Measurements from ENCODE around the gene RCOR1. TPM values are rescaled to one million over a fixed set of nuclear protein-coding genes. Genes with fewer than 3 reads are reported as not detected.

RCOR1 gene
- total RNA-seq, 1 experiment from 2014 or later: 34.1 TPM

DNA sequence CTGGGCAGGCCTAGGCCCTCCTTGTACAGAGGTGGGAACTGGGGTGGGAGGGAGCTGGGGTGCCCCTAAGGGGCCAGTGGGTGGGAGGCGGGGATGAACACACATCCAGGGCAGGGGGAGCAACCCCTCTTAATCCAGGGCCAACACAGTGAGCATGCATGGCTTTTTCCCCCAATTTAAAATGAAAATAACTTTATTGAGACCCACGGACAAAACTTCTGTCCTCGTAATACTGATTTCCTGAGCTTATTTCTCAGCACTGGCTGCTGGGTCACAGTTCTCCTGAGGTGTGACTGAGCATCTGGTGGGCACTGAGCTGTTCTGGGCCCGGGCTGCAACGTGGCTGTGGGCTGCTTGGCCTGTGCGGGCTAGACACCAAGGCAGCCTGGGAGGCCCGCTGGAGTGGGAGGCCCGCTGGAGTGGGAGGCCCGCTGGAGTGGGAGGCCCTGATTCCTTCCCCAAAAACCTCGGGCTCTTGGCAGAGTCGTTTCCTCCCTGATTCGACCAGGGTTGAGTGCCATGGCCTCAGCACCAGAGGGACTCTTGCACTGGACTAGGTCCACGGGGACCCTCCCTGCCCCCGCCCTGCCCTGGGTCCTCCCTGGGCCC lies 159.9 kb downstream of the RCOR1 start:
- Histone ChIP-seq H3T11ph (ENCODE audit: low read length) (no peak overlapping the region), H3K9me3 (ENCODE audit: control insufficient read depth, low read depth, low read length) (no peaks in the 10 kb centered on the region), H3K18ac (ENCODE audit: insufficient read length, low read depth, low read length) (no peak overlapping the region), H4K91ac (ENCODE audit: insufficient read length, low read depth, low read length) (no peak overlapping the region), H3K27me3 (ENCODE audit: insufficient read depth, low read length) (no peaks in the 10 kb centered on the region), H3K4ac (ENCODE audit: low read depth, low read length) (no peak overlapping the region), H4K5ac (ENCODE audit: insufficient read length, low read depth, low read length) (no peak overlapping the region), H3K79me2 (ENCODE audit: insufficient read depth, low read length) (no peaks in the 10 kb centered on the region), H3K4me1 (ENCODE audit: insufficient read depth, low read length) (no peaks in the 10 kb centered on the region), H3K4me2 (ENCODE audit: insufficient read depth, insufficient read length, low read length) (no peak overlapping the region), H2BK5ac (ENCODE audit: insufficient read length, low read length) (no peak overlapping the region), H2AFZ (ENCODE audit: low read length) (no peak overlapping the region), H3K9ac (ENCODE audit: extremely low read depth, insufficient read length, low read length) (no peak overlapping the region), H3K27ac (ENCODE audit: insufficient read length, low read depth, low read length) (no peak overlapping the region), H2BK20ac (ENCODE audit: low read depth, low read length, poor library complexity, severe bottlenecking) (no peak overlapping the region), H3K14ac (ENCODE audit: insufficient read depth, low read length) (no peak overlapping the region), H4K8ac (replicated peaks; ENCODE audit: insufficient read length, low read depth, low read length) (no peak overlapping the region), H2AK5ac (ENCODE audit: insufficient read length, low read length) (no peak overlapping the region), H3K56ac (ENCODE audit: insufficient read length, low read depth, low read length) (no peak overlapping the region), H3K23ac (ENCODE audit: insufficient read length, low read depth, low read length) (no peak overlapping the region), H4K20me1 (ENCODE audit: control insufficient read depth, insufficient read depth, insufficient read length) (no peaks in the 10 kb centered on the region), H3K23me2 (ENCODE audit: insufficient read length, low read depth, low read length, poor library complexity, severe bottlenecking) (no peaks in the 10 kb centered on the region), H2BK120ac (ENCODE audit: low read depth, low read length, poor library complexity, severe bottlenecking) (no peak overlapping the region), H2BK12ac (ENCODE audit: insufficient read length, low read depth, low read length) (no peak overlapping the region), H2BK15ac (ENCODE audit: low read depth, low read length) (no peak overlapping the region), H3K79me1 (ENCODE audit: insufficient read depth, low read depth, low read length, poor library complexity, severe bottlenecking) (no peaks in the 10 kb centered on the region)
- Mint-ChIP-seq H3K4me3 (no peak overlapping the region), H3K9me3 (no peaks in the 10 kb centered on the region), H3K27me3 (ENCODE audit: low read depth) (no peaks in the 10 kb centered on the region; the same call in 1 of the 2 replicates), H3K4me1 (peaks cover 7 to 15% of the 10 kb centered on the region in 2 experiments; a peak in 3 of 4 replicates), H3K36me3 (ENCODE audit: insufficient read depth in 1 of 3, low read depth in 3 of 3) (peaks cover 0 to 9% (median 2%) of the 10 kb centered on the region in 3 experiments; a peak in 3 of 7 replicates), H3K27ac (no peak overlapping the region)
- DNase-seq: no peak
- no CpG with 5 or more reads among the region's 14 CpGs for WGBS (ENCODE audit: extremely low coverage, insufficient read length, low lambda C conversion rate)
- TF ChIP-seq, protein P1, sequence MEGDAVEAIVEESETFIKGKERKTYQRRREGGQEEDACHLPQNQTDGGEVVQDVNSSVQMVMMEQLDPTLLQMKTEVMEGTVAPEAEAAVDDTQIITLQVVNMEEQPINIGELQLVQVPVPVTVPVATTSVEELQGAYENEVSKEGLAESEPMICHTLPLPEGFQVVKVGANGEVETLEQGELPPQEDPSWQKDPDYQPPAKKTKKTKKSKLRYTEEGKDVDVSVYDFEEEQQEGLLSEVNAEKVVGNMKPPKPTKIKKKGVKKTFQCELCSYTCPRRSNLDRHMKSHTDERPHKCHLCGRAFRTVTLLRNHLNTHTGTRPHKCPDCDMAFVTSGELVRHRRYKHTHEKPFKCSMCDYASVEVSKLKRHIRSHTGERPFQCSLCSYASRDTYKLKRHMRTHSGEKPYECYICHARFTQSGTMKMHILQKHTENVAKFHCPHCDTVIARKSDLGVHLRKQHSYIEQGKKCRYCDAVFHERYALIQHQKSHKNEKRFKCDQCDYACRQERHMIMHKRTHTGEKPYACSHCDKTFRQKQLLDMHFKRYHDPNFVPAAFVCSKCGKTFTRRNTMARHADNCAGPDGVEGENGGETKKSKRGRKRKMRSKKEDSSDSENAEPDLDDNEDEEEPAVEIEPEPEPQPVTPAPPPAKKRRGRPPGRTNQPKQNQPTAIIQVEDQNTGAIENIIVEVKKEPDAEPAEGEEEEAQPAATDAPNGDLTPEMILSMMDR (conservative IDR thresholded peaks at IDR 0.05): no peak
